GM23338 (cell line): ENCODE measurements around the gene ANKMY2. TPM values are rescaled to one million over a fixed set of nuclear protein-coding genes. Genes with fewer than 3 reads are reported as not detected.

Experiments used
- ATAC-seq: fragments of 200-7000 bp; cut with Tn5 transposase; 3 replicates; pipeline ENCODE4 v1.9.1; 2020
- DNase-seq: peaks from one replicate; pipeline ENCODE4 v3.0.0-alpha.2; 2015; ENCODE audit warnings: low spot score
- H2AFZ ChIP-seq: fragments of 200-600 bp; sonication (generic); 2 replicates; pipeline ENCODE4 v1.8.0; 2016; ENCODE audit warnings: antibody characterized with exemption, mild to moderate bottlenecking, moderate library complexity
- H3F3A ChIP-seq: fragments of 200-600 bp; sonication (generic); replicated peaks from 2 replicates; pipeline ENCODE4 v1.8.0; 2017; ENCODE audit warnings: antibody characterized with exemption, mixed run types, low read depth
- H3K27ac ChIP-seq: fragments of 200-600 bp; sonication (generic); 2 replicates; pipeline ENCODE4 v1.6.1; 2016; ENCODE audit warnings: low read depth
- H3K27me3 ChIP-seq: fragments of 200-600 bp; sonication (generic); 2 replicates; pipeline ENCODE4 v1.8.0; 2016; ENCODE audit warnings: mild to moderate bottlenecking, mixed run types, moderate library complexity; ENCODE audit not compliant: insufficient read depth
- H3K36me3 ChIP-seq: fragments of 200-600 bp; sonication (generic); 2 replicates; pipeline ENCODE4 v1.8.0; 2016; ENCODE audit warnings: mild to moderate bottlenecking; ENCODE audit not compliant: insufficient read depth
- H3K4me1 ChIP-seq: fragments of 200-600 bp; sonication (generic); 2 replicates; pipeline ENCODE4 v1.8.0; 2016; ENCODE audit warnings: mild to moderate bottlenecking, moderate library complexity; ENCODE audit not compliant: insufficient read depth
- H3K4me2 ChIP-seq: fragments of 200-600 bp; sonication (generic); 2 replicates; pipeline ENCODE4 v1.7.1; 2017; ENCODE audit warnings: mixed run types
- H3K4me3 ChIP-seq: fragments of 200-600 bp; sonication (generic); 2 replicates; pipeline ENCODE4 v1.6.1; 2016; ENCODE audit warnings: mixed run types
- H3K79me2 ChIP-seq: fragments of 200-600 bp; sonication (generic); replicated peaks from 2 replicates; pipeline ENCODE4 v1.8.0; 2017; ENCODE audit warnings: mild to moderate bottlenecking; ENCODE audit not compliant: insufficient read depth
- H3K9me2 ChIP-seq: fragments of 200-600 bp; sonication (generic); 2 replicates; pipeline ENCODE4 v1.8.0; 2017; ENCODE audit not compliant: insufficient read depth
- H4K20me1 ChIP-seq: fragments of 200-600 bp; sonication (generic); replicated peaks from 2 replicates; pipeline ENCODE4 v1.8.0; 2017; ENCODE audit warnings: mild to moderate bottlenecking; ENCODE audit not compliant: insufficient read depth
- H3K27ac Mint-ChIP-seq: 2 replicates; pipeline ENCODE4 v1.8.0; 2020; ENCODE audit warnings: inconsistent platforms, mild to moderate bottlenecking, moderate library complexity, mixed read lengths
- H3K27me3 Mint-ChIP-seq: 3 replicates; pipeline ENCODE4 v1.8.0; 2022; ENCODE audit warnings: low read depth, mild to moderate bottlenecking, moderate library complexity, mixed read lengths, inconsistent platforms; ENCODE audit not compliant: insufficient read depth, poor library complexity
- H3K36me3 Mint-ChIP-seq: 3 replicates; pipeline ENCODE4 v1.8.0; 2021; ENCODE audit warnings: low read depth, mild to moderate bottlenecking, inconsistent platforms, moderate library complexity, mixed read lengths
- H3K4me1 Mint-ChIP-seq: 3 replicates; pipeline ENCODE4 v1.8.0; 2020; ENCODE audit warnings: mild to moderate bottlenecking, inconsistent platforms, mixed read lengths
- H3K4me3 Mint-ChIP-seq: 3 replicates; pipeline ENCODE4 v1.8.0; 2021; ENCODE audit warnings: moderate library complexity, mild to moderate bottlenecking, inconsistent platforms, mixed read lengths
- H3K9me3 Mint-ChIP-seq: 3 replicates; pipeline ENCODE4 v1.8.0; 2020; ENCODE audit warnings: moderate library complexity, mild to moderate bottlenecking, inconsistent platforms, mixed read lengths
- CREB1 ChIP-seq: fragments of 250-450 bp; sonication (Bioruptor Pico); IDR thresholded peaks from 2 replicates; pipeline ENCODE4 v1.5.0; 2020; ENCODE audit warnings: low read depth, mild to moderate bottlenecking, moderate library complexity
- CTCF ChIP-seq, 2 experiments: fragments of 200-600 bp in 1 of 2; sonication (generic) in 1 of 2; conservative IDR thresholded peaks; 2 replicates each; pipeline versions ENCODE4 v1.5.1 to v1.6.1; 2016 to 2017; ENCODE audit warnings: antibody characterized with exemption in 2 of 2, low read depth in 2 of 2, mild to moderate bottlenecking in 2 of 2, moderate library complexity in 1 of 2
- ETS1 ChIP-seq: IDR thresholded peaks from 2 replicates; pipeline ENCODE4 v1.6.1; 2016; ENCODE audit warnings: antibody characterized with exemption
- EZH2 ChIP-seq: fragments of 200-600 bp; sonication (generic); IDR thresholded peaks from one replicate; pipeline ENCODE4 v1.8.0; 2017; ENCODE audit warnings: antibody characterized with exemption, mild to moderate bottlenecking, low read depth; ENCODE audit not compliant: unreplicated experiment
- EZH2phosphoT487 ChIP-seq: fragments of 200-600 bp; sonication (generic); IDR thresholded peaks from one replicate; pipeline ENCODE4 v1.8.1; 2018; ENCODE audit warnings: antibody characterized with exemption; ENCODE audit not compliant: unreplicated experiment
- JUNB ChIP-seq: IDR thresholded peaks from one replicate; pipeline ENCODE4 v1.6.1; 2016; ENCODE audit warnings: antibody characterized with exemption; ENCODE audit not compliant: unreplicated experiment
- NANOG ChIP-seq: IDR thresholded peaks from 2 replicates; pipeline ENCODE4 v1.6.1; 2016; ENCODE audit warnings: antibody characterized with exemption, borderline replicate concordance
- POLR2AphosphoS5 ChIP-seq: IDR thresholded peaks from 2 replicates; pipeline ENCODE4 v1.6.1; 2016; ENCODE audit warnings: antibody characterized with exemption, low read depth
- REST ChIP-seq: IDR thresholded peaks from one replicate; pipeline ENCODE4 v1.6.1; 2018; ENCODE audit warnings: antibody characterized with exemption; ENCODE audit not compliant: unreplicated experiment
- STAT1 ChIP-seq: IDR thresholded peaks from one replicate; pipeline ENCODE4 v1.6.1; 2016; ENCODE audit warnings: antibody characterized with exemption; ENCODE audit not compliant: unreplicated experiment
- ZNF114 ChIP-seq: fragments of 250-450 bp; sonication (Bioruptor Pico); IDR thresholded peaks from 2 replicates; pipeline ENCODE4 v1.5.0; 2020; ENCODE audit warnings: mild to moderate bottlenecking, moderate library complexity
- ZNF331 ChIP-seq: fragments of 250-450 bp; sonication (Bioruptor Pico); IDR thresholded peaks from 2 replicates; pipeline ENCODE4 v1.5.0; 2020; ENCODE audit warnings: low read depth, mild to moderate bottlenecking, moderate library complexity
- ZNF462 ChIP-seq: fragments of 250-450 bp; sonication (Bioruptor Pico); IDR thresholded peaks from 2 replicates; pipeline ENCODE4 v1.5.0; 2020; ENCODE audit warnings: mild to moderate bottlenecking, moderate library complexity
- polyA plus RNA-seq: library from polyadenylated mRNA; unstranded; fragments of >200 nt; fragmentation: Nextera tagmentation; extraction: Ambion mirVana; gene quantifications from 2 replicates; pipeline ENCODE4 v1.2.1, GENCODE V29; 2016
- total RNA-seq: library from RNA; depleted of rRNA; stranded (reverse); fragments of >200 nt; shearing (Covaris generic); gene quantifications from 2 replicates; pipeline ENCODE4 v1.2.3, GENCODE V29; 2014

Gene ANKMY2
- total and polyA plus RNA-seq, 2 experiments from 2014 or later = 4.4 to 9.5 TPM

GRCh38 chr7:16691241-16691640, 45.7 kb upstream of the ANKMY2 start (continued):
- no peak for TF ChIP-seq ZNF331 (CRISPR knock-in tag)

GRCh38 chr7:16688249-16688648, 42.7 kb upstream of the ANKMY2 start:
- H3K9me3 Mint-ChIP-seq = no peaks in the 10 kb centered on the region
- DNase-seq = peak; percentile 4
- peaks cover 2% of the 10 kb centered on the region for H3K27me3 Mint-ChIP-seq
- H3K36me3 Mint-ChIP-seq = peaks cover 51% of the 10 kb centered on the region
- Histone ChIP-seq H2AFZ (no peak overlapping the region), H3K4me2 (no peak overlapping the region), H3K79me2 (no peaks in the 10 kb centered on the region; the same call in 1 of the 2 replicates), H4K20me1 (peaks cover 3% of the 10 kb centered on the region; the same call in 1 of the 2 replicates), H3K9me2 (no peaks in the 10 kb centered on the region), H3K36me3 (peaks cover 17% of the 10 kb centered on the region), H3K4me3 (no peak overlapping the region), H3K27me3 (no peaks in the 10 kb centered on the region), H3K4me1 (no peaks in the 10 kb centered on the region), H3F3A (no peaks in the 10 kb centered on the region), H3K27ac (no peak overlapping the region)
- no peak overlapping the region; the same call in 1 of the 2 replicates for H3K27ac Mint-ChIP-seq
- TF ChIP-seq CREB1 (CRISPR knock-in tag) (no peak), EZH2phosphoT487 (no peak), EZH2 (no peak), POLR2AphosphoS5 (no peak), REST (no peak), CTCF (conservative IDR thresholded peaks at IDR 0.05; ENCODE audit: low read depth in 2 of 2) (no peak), ZNF114 (no peak), ZNF462 (CRISPR knock-in tag) (no peak), JUNB (no peak), NANOG (no peak), ZNF331 (CRISPR knock-in tag) (no peak), STAT1 (no peak), ETS1 (no peak)
- peaks cover 11% of the 10 kb centered on the region for H3K4me1 Mint-ChIP-seq
- ATAC-seq = no peak
- no peak overlapping the region for H3K4me3 Mint-ChIP-seq
